Right forelimb (tissue), 1 donor: ENCODE data around the gene GTF2F2.

Source experiments
- DNase-seq: peaks from one replicate; pipeline ENCODE4 v3.0.0-alpha.2; 2018

Gene GTF2F2

GRCh38 chr13:45119991-45120864 is at the start of gene GTF2F2:
TSS of gene GTF2F2 (plus strand) at chr13:45120510. CDS start at chr13:45120656, 146 bp downstream.
- peak; percentile 96 for DNase-seq

GRCh38 chr13:45073809-45074208 is 46.5 kb upstream of the GTF2F2 start:
- DNase-seq, result no peak

GRCh38 chr13:45074721-45075120 is 45.6 kb upstream of the GTF2F2 start:
- no peak for DNase-seq

- DNase-seq, result no peak
Measured at GRCh38 chr13:45078003-45078402, 42.3 kb upstream of the GTF2F2 start.

GRCh38 chr13:45082964-45083363 is 37.3 kb upstream of the GTF2F2 start:
- no peak for DNase-seq

GRCh38 chr13:45084515-45084914 is 35.8 kb upstream of the GTF2F2 start:
- DNase-seq, result no peak

GRCh38 chr13:45086484-45086883 is 33.8 kb upstream of the GTF2F2 start:
- DNase-seq, result no peak

- no peak for DNase-seq
Measured at GRCh38 chr13:45092663-45093062, 27.6 kb upstream of the GTF2F2 start.

- no peak for DNase-seq
Measured at GRCh38 chr13:45100573-45101262, 19.6 kb upstream of the GTF2F2 start.

- DNase-seq, result no peak
Measured at GRCh38 chr13:45101327-45102018, 18.8 kb upstream of the GTF2F2 start.

GRCh38 chr13:45102136-45102507 is 18.2 kb upstream of the GTF2F2 start:
- DNase-seq, result no peak

GRCh38 chr13:45103449-45103848 is 16.9 kb upstream of the GTF2F2 start:
- no peak for DNase-seq

- DNase-seq, result no peak
Measured at GRCh38 chr13:45104261-45104660, 16.0 kb upstream of the GTF2F2 start.

- no peak for DNase-seq
Measured at GRCh38 chr13:45105895-45106294, 14.4 kb upstream of the GTF2F2 start.

- DNase-seq, result no peak
Measured at GRCh38 chr13:45107539-45107938, 12.8 kb upstream of the GTF2F2 start.

GRCh38 chr13:45108716-45109101 is 11.6 kb upstream of the GTF2F2 start:
- DNase-seq, result peak; percentile 47

- DNase-seq, result no peak
Measured at GRCh38 chr13:45109102-45109720, 11.1 kb upstream of the GTF2F2 start.

- DNase-seq, result no peak
Measured at GRCh38 chr13:45113233-45114224, 6.8 kb upstream of the GTF2F2 start.

- peak; percentile 61 for DNase-seq
Measured at GRCh38 chr13:45119469-45119990, 780 bp upstream of the GTF2F2 start.

GRCh38 chr13:45120967-45121831 is 889 bp downstream of the GTF2F2 start:
- no peak for DNase-seq

GRCh38 chr13:45122941-45123340 is 2.6 kb downstream of the GTF2F2 start:
- DNase-seq, result no peak
